GM19193 (cell line): Measurements from ENCODE around the gene SMARCC2.

Experiments used
- POLR2A ChIP-seq: IDR thresholded peaks from 4 replicates; pipeline ENCODE4 v1.6.1; 2011; ENCODE audit not compliant: insufficient read depth, insufficient read length; ENCODE audit errors: extremely low read depth

Gene SMARCC2

GRCh38 chr12:56220611-56221231, 31.4 kb upstream of the SMARCC2 start:
- TF ChIP-seq POLR2A: no peak

DNA sequence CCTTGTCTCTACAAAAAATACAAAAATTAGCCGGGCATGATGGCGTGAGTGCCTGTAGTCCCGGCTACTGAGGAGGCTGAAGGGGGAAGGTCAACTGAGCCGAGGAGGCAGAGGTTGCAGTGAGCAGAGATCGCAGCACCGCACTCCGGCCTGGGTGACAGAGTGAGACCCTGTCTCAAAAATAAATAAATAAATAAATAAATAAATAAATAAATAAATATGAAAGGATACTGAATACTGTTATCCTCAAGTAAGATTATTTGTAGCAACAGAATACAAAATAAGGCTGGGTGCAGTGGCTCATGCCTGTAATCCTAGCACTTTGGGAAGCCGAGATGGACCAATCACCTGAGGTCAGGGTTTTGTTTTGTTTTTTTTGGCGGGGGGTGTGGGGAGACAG, 30.6 kb upstream of the SMARCC2 start:
- TF ChIP-seq POLR2A: no peak

DNA sequence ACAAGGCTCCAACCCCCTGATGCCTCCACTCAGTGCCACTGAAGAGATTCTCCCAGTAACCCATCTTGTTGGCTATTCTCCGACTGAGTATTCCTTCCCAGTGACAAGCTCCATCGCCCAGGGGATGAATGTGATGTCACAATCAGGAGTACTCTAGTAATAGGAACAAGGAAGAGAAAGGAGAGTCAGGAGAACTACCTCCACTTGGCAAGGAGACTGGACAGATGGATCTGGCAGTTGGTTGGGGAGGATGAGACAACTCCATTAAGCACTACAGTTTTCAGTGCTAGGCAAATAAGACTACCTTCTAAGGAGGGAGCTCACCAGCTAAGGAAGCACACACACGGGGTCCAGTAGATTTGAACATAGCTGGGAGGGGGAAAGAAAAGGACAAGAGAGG, 27.2 kb upstream of the SMARCC2 start:
- TF ChIP-seq POLR2A: no peak

DNA sequence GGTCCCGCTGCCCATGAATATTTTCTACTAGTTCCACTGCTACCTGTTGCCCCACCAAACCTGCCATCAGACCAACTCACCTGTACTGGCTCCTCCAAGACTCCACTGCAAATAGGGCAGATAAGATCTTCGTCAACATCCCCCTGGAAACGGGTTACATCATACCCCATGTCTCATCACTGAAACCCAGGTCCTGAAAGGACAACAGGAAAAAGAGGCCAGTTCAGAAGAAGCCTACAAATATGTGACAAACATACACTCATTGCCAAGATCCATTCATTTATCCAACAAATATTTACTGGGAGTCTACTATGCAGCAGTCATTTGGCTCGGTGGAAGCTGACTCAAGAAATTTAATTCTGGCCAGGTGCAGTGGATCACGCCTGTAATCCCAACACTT, 24.6 kb upstream of the SMARCC2 start:
- TF ChIP-seq POLR2A: no peak

- TF ChIP-seq POLR2A: no peak
These were observed 23.1 kb upstream of the SMARCC2 start for GRCh38 chr12:56212361-56212760.

DNA sequence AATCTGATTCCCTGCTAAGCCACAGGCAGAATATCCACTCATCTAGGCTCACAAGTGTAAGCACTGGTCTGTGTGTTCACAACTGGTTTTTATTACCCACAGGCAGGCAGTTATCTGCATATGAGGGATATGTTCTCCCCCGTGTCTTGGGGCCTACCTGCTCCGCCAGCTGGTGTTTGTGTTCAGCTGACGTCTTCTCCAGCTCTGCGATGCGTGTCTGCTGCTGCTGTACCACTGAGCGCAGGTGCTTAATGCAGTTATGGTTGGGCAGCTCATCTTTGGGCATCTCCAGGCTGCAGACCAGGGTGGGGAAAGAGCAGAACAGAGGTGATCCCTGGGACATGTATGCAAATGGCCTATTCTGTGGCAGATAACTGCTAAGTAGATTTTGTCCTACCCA, 18.7 kb upstream of the SMARCC2 start:
- no peak for TF ChIP-seq POLR2A

- peak; percentile 14 for TF ChIP-seq POLR2A
These were observed 17.3 kb upstream of the SMARCC2 start for GRCh38 chr12:56206452-56207166.

GRCh38 chr12:56205445-56205844, 16.2 kb upstream of the SMARCC2 start:
- no peak for TF ChIP-seq POLR2A

- no peak for TF ChIP-seq POLR2A
These were observed 15.0 kb upstream of the SMARCC2 start for GRCh38 chr12:56204275-56204674.

- TF ChIP-seq POLR2A: no peak
These were observed 13.6 kb upstream of the SMARCC2 start for GRCh38 chr12:56202838-56203237.

- TF ChIP-seq POLR2A: no peak
These were observed 13.1 kb upstream of the SMARCC2 start for GRCh38 chr12:56202366-56202765.

- TF ChIP-seq POLR2A: no peak
These were observed 9.6 kb upstream of the SMARCC2 start for GRCh38 chr12:56198836-56199235.

- TF ChIP-seq POLR2A: no peak
These were observed 8.8 kb upstream of the SMARCC2 start for GRCh38 chr12:56197921-56198635.

DNA sequence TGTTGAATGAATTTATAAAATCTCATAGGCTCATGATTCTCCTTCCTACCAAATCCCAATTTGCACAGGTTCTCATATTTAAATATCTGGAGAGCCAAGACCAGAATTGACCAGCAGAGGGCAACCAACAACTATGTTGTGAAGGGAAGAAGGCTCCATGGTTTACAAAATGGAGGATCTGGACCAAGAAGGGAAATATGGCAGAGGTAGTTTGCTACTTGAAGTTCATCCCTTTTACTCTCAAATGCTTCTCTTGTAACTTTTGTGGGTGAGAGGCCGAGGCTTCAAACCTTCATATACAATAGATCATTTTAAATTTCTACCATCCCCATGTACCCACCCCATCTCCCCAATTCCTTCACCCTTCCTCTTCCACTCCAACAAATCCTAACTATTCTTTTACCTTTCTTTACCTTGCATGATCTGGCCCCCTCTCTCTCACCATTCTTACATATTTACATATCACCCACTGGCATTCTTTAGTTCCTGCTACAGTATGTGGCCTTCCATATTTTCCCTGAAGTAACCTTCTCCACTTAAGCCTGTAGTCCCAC, 3.8 kb upstream of the SMARCC2 start:
- TF ChIP-seq POLR2A: no peak

GRCh38 chr12:56192582-56192981, 3.3 kb upstream of the SMARCC2 start:
- TF ChIP-seq POLR2A: no peak
